Smooth muscle cell (in vitro differentiated cells): Measurements from ENCODE around the gene GIN1. TPM values are rescaled to one million over a fixed set of nuclear protein-coding genes. Genes with fewer than 3 reads are reported as not detected.

Experiments used
- DNase-seq: peaks from one replicate; lab custom pipeline; 2025; ENCODE audit not compliant: unreplicated experiment; lab: John Stamatoyannopoulos, UW
- H2AFZ ChIP-seq: fragments of 200-600 bp; sonication (generic); 2 replicates; pipeline ENCODE4 v1.6.0; 2016; ENCODE audit warnings: antibody characterized with exemption, low read depth, mild to moderate bottlenecking
- H3F3A ChIP-seq: fragments of 200-600 bp; sonication (generic); 2 replicates; pipeline ENCODE4 v1.6.0; 2017; ENCODE audit warnings: antibody characterized with exemption, low read depth
- H3K27ac ChIP-seq: fragments of 200-600 bp; sonication (generic); 2 replicates; pipeline ENCODE4 v1.5.1; 2016; ENCODE audit warnings: low read depth, mild to moderate bottlenecking
- H3K27me3 ChIP-seq: fragments of 200-600 bp; sonication (generic); 2 replicates; pipeline ENCODE4 v1.6.1; 2016; ENCODE audit warnings: low read depth, mild to moderate bottlenecking
- H3K36me3 ChIP-seq: fragments of 200-600 bp; sonication (generic); 2 replicates; pipeline ENCODE4 v1.5.1; 2016; ENCODE audit warnings: low read depth
- H3K4me1 ChIP-seq: fragments of 200-600 bp; sonication (generic); 2 replicates; pipeline ENCODE4 v1.5.1; 2016; ENCODE audit warnings: low read depth
- H3K4me2 ChIP-seq: fragments of 200-600 bp; sonication (generic); 2 replicates; pipeline ENCODE4 v1.6.0; 2016; ENCODE audit warnings: mild to moderate bottlenecking
- H3K4me3 ChIP-seq: fragments of 200-600 bp; sonication (generic); 2 replicates; pipeline ENCODE4 v1.5.1; 2016; ENCODE audit warnings: mild to moderate bottlenecking
- H3K79me2 ChIP-seq: fragments of 200-600 bp; sonication (generic); 2 replicates; pipeline ENCODE4 v1.6.0; 2016; ENCODE audit warnings: low read depth, mild to moderate bottlenecking
- H3K9ac ChIP-seq: fragments of 200-600 bp; sonication (generic); 2 replicates; pipeline ENCODE4 v1.6.0; 2016; ENCODE audit warnings: low read depth
- H3K9me3 ChIP-seq: fragments of 200-600 bp; sonication (generic); replicated peaks from 2 replicates; pipeline ENCODE4 v1.5.1; 2016; ENCODE audit warnings: low read depth
- H4K20me1 ChIP-seq: fragments of 200-600 bp; sonication (generic); 2 replicates; pipeline ENCODE4 v1.6.0; 2016; ENCODE audit warnings: low read depth
- CTCF ChIP-seq: fragments of 200-600 bp; sonication (generic); IDR thresholded peaks from 2 replicates; pipeline ENCODE4 v1.5.1; 2017; ENCODE audit warnings: borderline replicate concordance, mild to moderate bottlenecking, antibody characterized with exemption; ENCODE audit not compliant: insufficient read depth, poor library complexity, severe bottlenecking
- WGBS: methylation state at CpG from one replicate; pipeline ENCODE4 v1.1.7; 2016; ENCODE audit warnings: low lambda C conversion rate; 5-methylcytosine and 5-hydroxymethylcytosine counted together
- polyA plus RNA-seq: library from polyadenylated mRNA; unstranded; fragments of >200 nt; fragmentation: Nextera tagmentation; extraction: Ambion mirVana; gene quantifications from 2 replicates; pipeline ENCODE4 v1.2.1, GENCODE V29; 2016
- total RNA-seq: library from RNA; depleted of rRNA; stranded (reverse); fragments of >200 nt; gene quantifications from 2 replicates; pipeline ENCODE4 v1.2.3, GENCODE V29; 2014

The GIN1 gene
- total RNA-seq = 4.8 and 16.6 TPM in 2 replicates
- 3.6 and 5.3 TPM in 2 replicates for polyA plus RNA-seq

GRCh38 chr5:103119765-103120606 lies at the start of gene GIN1, which contains the start of gene PPIP5K2:
GIN1 (minus strand) TSS chr5:103120138; CDS start chr5:103108707, 11,431 bp downstream.
PPIP5K2 (plus strand) TSS chr5:103120301; CDS start chr5:103129590, 9,289 bp downstream.
- no peak for TF ChIP-seq CTCF
- Histone ChIP-seq H3K4me2 (peak within 1 kb of the TSS; percentile 95), H2AFZ (peak within 1 kb of the TSS; percentile 88), H3K79me2 (peaks cover 71% of the 10 kb centered on the region), H4K20me1 (no peaks in the 10 kb centered on the region), H3K36me3 (no peaks in the 10 kb centered on the region), H3K4me3 (peak within 1 kb of the TSS; percentile 69), H3F3A (peaks cover 6% of the 10 kb centered on the region), H3K27ac (peak within 1 kb of the TSS; percentile 91), H3K9me3 (no peaks in the 10 kb centered on the region), H3K9ac (peak within 1 kb of the TSS; percentile 92), H3K27me3 (no peaks in the 10 kb centered on the region), H3K4me1 (peaks cover 15% of the 10 kb centered on the region)
- WGBS = under 1% methylated on average over 46 of the region's 46 CpGs
- DNase-seq = peak; percentile 85

GRCh38 chr5:103166706-103167105 lies 46.8 kb upstream of the GIN1 start:
- Histone ChIP-seq H3K9me3 (no peaks in the 10 kb centered on the region), H3K9ac (no peak overlapping the region), H3K27ac (no peak overlapping the region), H3K4me2 (no peak overlapping the region), H3K36me3 (no peaks in the 10 kb centered on the region), H4K20me1 (no peaks in the 10 kb centered on the region), H2AFZ (no peak overlapping the region), H3K79me2 (no peaks in the 10 kb centered on the region), H3K4me3 (no peak overlapping the region), H3K4me1 (no peaks in the 10 kb centered on the region), H3F3A (no peaks in the 10 kb centered on the region), H3K27me3 (no peaks in the 10 kb centered on the region)
- DNase-seq = no peak
- TF ChIP-seq CTCF = no peak

- Histone ChIP-seq H3K9ac (no peak overlapping the region), H3K4me2 (no peak overlapping the region), H3F3A (no peaks in the 10 kb centered on the region), H3K27ac (no peak overlapping the region), H4K20me1 (no peaks in the 10 kb centered on the region), H2AFZ (no peak overlapping the region), H3K4me3 (no peak overlapping the region), H3K4me1 (no peaks in the 10 kb centered on the region), H3K9me3 (no peaks in the 10 kb centered on the region), H3K27me3 (no peaks in the 10 kb centered on the region), H3K36me3 (peaks cover 22% of the 10 kb centered on the region), H3K79me2 (no peaks in the 10 kb centered on the region)
- WGBS = 97% methylated on average over 1 of the region's 1 CpG
- DNase-seq = no peak
- TF ChIP-seq CTCF = no peak
These were observed 31.2 kb upstream of the GIN1 start for GRCh38 chr5:103151156-103151555.

- no peaks in the 10 kb centered on the region for H3K79me2 ChIP-seq
- no peak overlapping the region for H3K27ac ChIP-seq
- H3K4me2 ChIP-seq = no peak overlapping the region
- H3F3A ChIP-seq = no peaks in the 10 kb centered on the region
- 96% methylated on average over 1 of the region's 1 CpG for WGBS
- no peaks in the 10 kb centered on the region for H3K4me1 ChIP-seq
- TF ChIP-seq CTCF = no peak
- peaks cover 14% of the 10 kb centered on the region for H3K36me3 ChIP-seq
- no peak overlapping the region for H3K9ac ChIP-seq
- no peak overlapping the region for H2AFZ ChIP-seq
- H3K9me3 ChIP-seq = no peaks in the 10 kb centered on the region
- no peak for DNase-seq
- no peak overlapping the region for H3K4me3 ChIP-seq
- no peaks in the 10 kb centered on the region for H3K27me3 ChIP-seq
- no peaks in the 10 kb centered on the region for H4K20me1 ChIP-seq
These were observed 28.3 kb upstream of the GIN1 start for GRCh38 chr5:103148213-103148612.
